MM.1S (cell line): ENCODE measurements around the gene C3orf18.

Experiments
- DNase-seq: peaks from one replicate; pipeline ENCODE4 v3.0.0-alpha.2; 2015
- H2AFZ ChIP-seq: fragments of 300-600 bp; sonication (generic); 2 replicates; pipeline ENCODE4 v1.6.0; 2016; ENCODE audit warnings: antibody characterized with exemption, low read length
- H3F3A ChIP-seq: fragments of 300-600 bp; sonication (generic); 2 replicates; pipeline ENCODE4 v1.6.1; 2016; ENCODE audit warnings: mild to moderate bottlenecking, antibody characterized with exemption, low read length, moderate library complexity, mixed read lengths; ENCODE audit not compliant: insufficient read depth
- H3K27ac ChIP-seq: fragments of 300-600 bp; sonication (generic); 2 replicates; pipeline ENCODE4 v1.5.1; 2016; ENCODE audit warnings: mild to moderate bottlenecking, low read length
- H3K27me3 ChIP-seq: fragments of 300-600 bp; sonication (generic); replicated peaks from 2 replicates; pipeline ENCODE4 v1.6.0; 2016; ENCODE audit warnings: low read length; ENCODE audit not compliant: insufficient read depth
- H3K36me3 ChIP-seq: fragments of 300-600 bp; sonication (generic); replicated peaks from 2 replicates; pipeline ENCODE4 v1.6.1; 2016; ENCODE audit warnings: mild to moderate bottlenecking, low read length, mixed read lengths; ENCODE audit not compliant: insufficient read depth
- H3K4me1 ChIP-seq: fragments of 300-600 bp; sonication (generic); 2 replicates; pipeline ENCODE4 v1.6.1; 2016; ENCODE audit warnings: low read length, mixed read lengths
- H3K4me2 ChIP-seq: fragments of 300-600 bp; sonication (generic); 2 replicates; pipeline ENCODE4 v1.6.0; 2016; ENCODE audit warnings: low read depth, low read length
- H3K4me3 ChIP-seq: fragments of 300-600 bp; sonication (generic); 2 replicates; pipeline ENCODE4 v1.5.1; 2016; ENCODE audit warnings: low read length, mixed read lengths
- H3K79me2 ChIP-seq: fragments of 300-600 bp; sonication (generic); 2 replicates; pipeline ENCODE4 v1.6.1; 2016; ENCODE audit warnings: mixed run types, low read length, mixed read lengths
- H3K9ac ChIP-seq: fragments of 300-600 bp; sonication (generic); 2 replicates; pipeline ENCODE4 v1.6.1; 2016; ENCODE audit warnings: low read length, mixed read lengths
- H3K9me2 ChIP-seq: fragments of 300-600 bp; sonication (generic); replicated peaks from 2 replicates; pipeline ENCODE4 v1.6.1; 2016; ENCODE audit warnings: mild to moderate bottlenecking, low read length, mixed read lengths; ENCODE audit not compliant: insufficient read depth
- H3K9me3 ChIP-seq: fragments of 300-600 bp; sonication (generic); replicated peaks from 2 replicates; pipeline ENCODE4 v1.6.1; 2016; ENCODE audit warnings: mild to moderate bottlenecking, low read length, mixed read lengths; ENCODE audit not compliant: insufficient read depth
- H4K20me1 ChIP-seq: fragments of 300-600 bp; sonication (generic); 2 replicates; pipeline ENCODE4 v1.6.1; 2016; ENCODE audit warnings: mild to moderate bottlenecking, low read length, moderate library complexity, mixed read lengths; ENCODE audit not compliant: insufficient read depth
- CTCF ChIP-seq: fragments of 300-600 bp; sonication (generic); IDR thresholded peaks from 2 replicates; pipeline ENCODE4 v1.5.1; 2016; ENCODE audit warnings: antibody characterized with exemption, low read length, mixed read lengths
- EZH2 ChIP-seq: fragments of 300-600 bp; sonication (generic); optimal IDR thresholded peaks from 2 replicates; pipeline ENCODE3; 2017; ENCODE audit warnings: low read depth, mild to moderate bottlenecking, antibody characterized with exemption, low read length, mixed read lengths
- EZH2phosphoT487 ChIP-seq: fragments of 300-600 bp; sonication (generic); IDR thresholded peaks from 2 replicates; pipeline ENCODE4 v1.6.1; 2018; ENCODE audit warnings: antibody characterized with exemption, low read length

The C3orf18 gene

GRCh38 chr3:50564321-50564720, 3.2 kb downstream of the C3orf18 start:
- Histone ChIP-seq H3K36me3 (no peaks in the 10 kb centered on the region), H3K9me3 (no peaks in the 10 kb centered on the region), H3F3A (peaks cover 10% of the 10 kb centered on the region; the same call in 1 of the 2 replicates), H2AFZ (no peak overlapping the region), H3K9me2 (no peaks in the 10 kb centered on the region), H3K79me2 (no peaks in the 10 kb centered on the region), H3K9ac (no peak overlapping the region), H3K27ac (no peak overlapping the region), H3K27me3 (peaks cover 9% of the 10 kb centered on the region; the same call in 1 of the 2 replicates), H3K4me3 (no peak overlapping the region), H3K4me2 (no peak overlapping the region), H3K4me1 (peaks cover 6% of the 10 kb centered on the region), H4K20me1 (no peaks in the 10 kb centered on the region)
- no peak for TF ChIP-seq EZH2
- no peak for DNase-seq

- Histone ChIP-seq H3F3A (peaks cover 10% of the 10 kb centered on the region; the same call in 1 of the 2 replicates), H4K20me1 (no peaks in the 10 kb centered on the region), H3K4me3 (no peak overlapping the region), H3K36me3 (no peaks in the 10 kb centered on the region), H3K9me2 (no peaks in the 10 kb centered on the region), H3K27ac (no peak overlapping the region), H3K4me1 (peaks cover 6% of the 10 kb centered on the region), H3K79me2 (no peaks in the 10 kb centered on the region), H3K27me3 (peaks cover 11% of the 10 kb centered on the region; the same call in 1 of the 2 replicates), H3K9me3 (no peaks in the 10 kb centered on the region), H3K4me2 (no peak overlapping the region), H3K9ac (no peak overlapping the region), H2AFZ (no peak overlapping the region)
- TF ChIP-seq EZH2phosphoT487 = no peak
- TF ChIP-seq CTCF = no peak
- no peak for TF ChIP-seq EZH2
- no peak for DNase-seq
Measured at GRCh38 chr3:50563867-50564266, 3.7 kb downstream of the C3orf18 start.

- H3K9ac ChIP-seq = no peak overlapping the region
- no peaks in the 10 kb centered on the region for H3K9me3 ChIP-seq
- H3K27me3 ChIP-seq = peaks cover 21% of the 10 kb centered on the region
- H3F3A ChIP-seq = peaks cover under 1% of the 10 kb centered on the region; the same call in 1 of the 2 replicates
- H3K9me2 ChIP-seq = no peaks in the 10 kb centered on the region
- peaks cover under 1% of the 10 kb centered on the region for H3K4me1 ChIP-seq
- no peak for DNase-seq
- no peaks in the 10 kb centered on the region for H3K36me3 ChIP-seq
- H3K4me2 ChIP-seq = no peak overlapping the region
- no peaks in the 10 kb centered on the region for H4K20me1 ChIP-seq
- no peak overlapping the region for H2AFZ ChIP-seq
- no peak overlapping the region for H3K27ac ChIP-seq
- H3K79me2 ChIP-seq = no peaks in the 10 kb centered on the region
- H3K4me3 ChIP-seq = no peak overlapping the region
- TF ChIP-seq EZH2phosphoT487 (no peak), EZH2 (no peak), CTCF (no peak)
Measured at GRCh38 chr3:50562861-50563260, 4.7 kb downstream of the C3orf18 start.

GRCh38 chr3:50559702-50560101, 7.8 kb downstream of the C3orf18 start:
- Histone ChIP-seq H3K9me3 (no peaks in the 10 kb centered on the region), H3F3A (no peaks in the 10 kb centered on the region), H3K4me1 (no peaks in the 10 kb centered on the region), H3K27ac (no peak overlapping the region), H2AFZ (no peak overlapping the region), H3K79me2 (no peaks in the 10 kb centered on the region), H3K4me2 (no peak overlapping the region), H4K20me1 (no peaks in the 10 kb centered on the region), H3K4me3 (no peak overlapping the region), H3K36me3 (no peaks in the 10 kb centered on the region), H3K9ac (no peak overlapping the region), H3K27me3 (peaks cover 38% of the 10 kb centered on the region), H3K9me2 (no peaks in the 10 kb centered on the region)
- DNase-seq = no peak
- TF ChIP-seq EZH2phosphoT487 (no peak), EZH2 (no peak), CTCF (no peak)
